GM12878 (cell line): ENCODE measurements around the gene HIRA. TPM values are rescaled to one million over a fixed set of nuclear protein-coding genes. Genes with fewer than 3 reads are reported as not detected.

Experiments
- BHLHE40 ChIP-seq, 2 experiments: fragments of 450-650 bp in 1 of 2; IDR thresholded peaks; 2 replicates each; pipeline ENCODE4 v1.6.1; 2011 to 2017; ENCODE audit warnings: low read depth in 2 of 2, borderline replicate concordance in 1 of 2, improper control_type of control experiment in 1 of 2, low read length in 1 of 2, mild to moderate bottlenecking in 1 of 2
- CBFB ChIP-seq: IDR thresholded peaks from 2 replicates; pipeline ENCODE4 v1.6.1; 2016; ENCODE audit warnings: antibody characterized with exemption, low read depth
- CHD1 ChIP-seq: IDR thresholded peaks from 2 replicates; pipeline ENCODE4 v1.6.1; 2012; ENCODE audit warnings: low read depth, low read length, improper control_type of control experiment
- EGR1 ChIP-seq, 2 experiments: IDR thresholded peaks; 1 replicate in 1 of 2; 2 replicates in 1 of 2; pipeline ENCODE4 v1.6.1; 2011 to 2012; ENCODE audit warnings: low read depth in 2 of 2, low read length in 2 of 2, borderline replicate concordance in 1 of 2, mild to moderate bottlenecking in 1 of 2, moderate library complexity in 1 of 2
- ESRRA ChIP-seq: IDR thresholded peaks from 2 replicates; pipeline ENCODE4 v1.6.1; 2012; ENCODE audit warnings: mild to moderate bottlenecking, low read length, improper control_type of control experiment
- HCFC1 ChIP-seq: fragments of 150-350 bp; IDR thresholded peaks from 2 replicates; pipeline ENCODE4 v1.6.1; 2014; ENCODE audit warnings: low read length
- IKZF1 ChIP-seq: fragments of 450-650 bp; conservative IDR thresholded peaks from 2 replicates; pipeline ENCODE4 v1.6.1; 2017; ENCODE audit warnings: antibody characterized with exemption, mild to moderate bottlenecking
- LARP7 ChIP-seq: fragments of 450-650 bp; IDR thresholded peaks from 2 replicates; pipeline ENCODE4 v1.6.1; 2017; ENCODE audit warnings: mild to moderate bottlenecking
- NFXL1 ChIP-seq: fragments of 450-650 bp; IDR thresholded peaks from 2 replicates; pipeline ENCODE4 v1.6.1; 2017; ENCODE audit warnings: antibody characterized with exemption, mild to moderate bottlenecking, borderline replicate concordance
- PAX5 ChIP-seq: IDR thresholded peaks from 2 replicates; pipeline ENCODE4 v1.6.1; 2011; ENCODE audit warnings: low read depth, low read length, borderline replicate concordance
- POLR2A ChIP-seq: IDR thresholded peaks from 2 replicates; pipeline ENCODE4 v1.6.1; 2011; ENCODE audit warnings: low read depth, mild to moderate bottlenecking, low read length
- POU2F2 ChIP-seq: IDR thresholded peaks from 3 replicates; pipeline ENCODE4 v1.6.1; 2011; ENCODE audit warnings: low read depth, mild to moderate bottlenecking, low read length, borderline replicate concordance
- RAD51 ChIP-seq: fragments of 450-650 bp; IDR thresholded peaks from 2 replicates; pipeline ENCODE4 v1.6.1; 2016; ENCODE audit warnings: moderate library complexity, mild to moderate bottlenecking, inconsistent platforms
- RELA ChIP-seq: fragments of 450-650 bp; IDR thresholded peaks from 2 replicates; pipeline ENCODE4 v1.8.0; 2014; ENCODE audit warnings: borderline replicate concordance; ENCODE audit not compliant: partially characterized antibody
- RFX5 ChIP-seq: IDR thresholded peaks from 2 replicates; pipeline ENCODE4 v1.6.1; 2011; ENCODE audit warnings: low read depth, low read length, improper control_type of control experiment
- SIN3A ChIP-seq: IDR thresholded peaks from 2 replicates; pipeline ENCODE4 v1.6.1; 2012; ENCODE audit warnings: low read depth, low read length, improper control_type of control experiment
- SIX5 ChIP-seq: IDR thresholded peaks from 2 replicates; pipeline ENCODE4 v1.6.1; 2011; ENCODE audit warnings: mild to moderate bottlenecking, low read depth, low read length, moderate library complexity; ENCODE audit not compliant: severe bottlenecking
- SPI1 ChIP-seq: IDR thresholded peaks from 2 replicates; pipeline ENCODE4 v1.6.1; 2011; ENCODE audit warnings: low read depth, mild to moderate bottlenecking, low read length, moderate library complexity, borderline replicate concordance; ENCODE audit not compliant: insufficient read depth
- TAF1 ChIP-seq: IDR thresholded peaks from 2 replicates; pipeline ENCODE4 v1.6.1; 2011; ENCODE audit warnings: mild to moderate bottlenecking, low read depth, low read length, borderline replicate concordance
- ZBED1 ChIP-seq: IDR thresholded peaks from 2 replicates; pipeline ENCODE4 v1.6.1; 2016; ENCODE audit warnings: borderline replicate concordance
- ZNF24 ChIP-seq: fragments of 450-650 bp; IDR thresholded peaks from 2 replicates; pipeline ENCODE4 v1.6.1; 2017; ENCODE audit warnings: antibody characterized with exemption, mild to moderate bottlenecking
- polyA plus RNA-seq, 11 experiments: library from polyadenylated mRNA; depleted of rRNA in 4 of 11; unstranded in 6 of 11; stranded (reverse) in 5 of 11; fragments of >200 nt; fragmentation: Nextera tagmentation in 4 of 11; fragmentation: Illumina TruSeq in 1 of 11; extraction: Ambion mirVana in 4 of 11; extraction: Trizol in 1 of 11; gene quantifications; 1 replicate in 1 of 11; 2 replicates in 10 of 11; pipeline versions ENCODE4 v1.2.1 to v1.2.3, GENCODE V29; 2011 to 2016; ENCODE audit warnings: inconsistent platforms in 2 of 11, missing spikeins in 2 of 11, low read depth in 1 of 11
- total RNA-seq, 4 experiments: library from RNA; depleted of rRNA in 3 of 4; stranded (reverse); fragments of >200 nt in 3 of 4; fragmentation: Illumina TruSeq in 1 of 4; extraction: Trizol in 1 of 4; gene quantifications; 2 replicates each; pipeline versions ENCODE4 v1.2.1 to v1.2.3, GENCODE V29; 2013 to 2021
- TF ChIP-seq, protein P1 (sequence below): fragments of 450-650 bp; IDR thresholded peaks from 2 replicates; pipeline ENCODE4 v1.6.1; 2017; ENCODE audit warnings: mild to moderate bottlenecking, moderate library complexity
- TF ChIP-seq, protein P2 (sequence below): IDR thresholded peaks from 2 replicates; pipeline ENCODE4 v1.6.1; 2012; ENCODE audit warnings: low read depth, low read length, improper control_type of control experiment
- TF ChIP-seq, protein P3 (sequence below): fragments of 450-650 bp; IDR thresholded peaks from 2 replicates; pipeline ENCODE4 v1.6.1; 2017; ENCODE audit warnings: low read depth, mild to moderate bottlenecking, moderate library complexity

HIRA gene
- total and polyA plus RNA-seq, 10 of the 15 experiments (the other 5 are each of a cell fraction or from before 2014, with no cell fraction given), result 0.34 to 32.7 (median 14.5) TPM

DNA sequence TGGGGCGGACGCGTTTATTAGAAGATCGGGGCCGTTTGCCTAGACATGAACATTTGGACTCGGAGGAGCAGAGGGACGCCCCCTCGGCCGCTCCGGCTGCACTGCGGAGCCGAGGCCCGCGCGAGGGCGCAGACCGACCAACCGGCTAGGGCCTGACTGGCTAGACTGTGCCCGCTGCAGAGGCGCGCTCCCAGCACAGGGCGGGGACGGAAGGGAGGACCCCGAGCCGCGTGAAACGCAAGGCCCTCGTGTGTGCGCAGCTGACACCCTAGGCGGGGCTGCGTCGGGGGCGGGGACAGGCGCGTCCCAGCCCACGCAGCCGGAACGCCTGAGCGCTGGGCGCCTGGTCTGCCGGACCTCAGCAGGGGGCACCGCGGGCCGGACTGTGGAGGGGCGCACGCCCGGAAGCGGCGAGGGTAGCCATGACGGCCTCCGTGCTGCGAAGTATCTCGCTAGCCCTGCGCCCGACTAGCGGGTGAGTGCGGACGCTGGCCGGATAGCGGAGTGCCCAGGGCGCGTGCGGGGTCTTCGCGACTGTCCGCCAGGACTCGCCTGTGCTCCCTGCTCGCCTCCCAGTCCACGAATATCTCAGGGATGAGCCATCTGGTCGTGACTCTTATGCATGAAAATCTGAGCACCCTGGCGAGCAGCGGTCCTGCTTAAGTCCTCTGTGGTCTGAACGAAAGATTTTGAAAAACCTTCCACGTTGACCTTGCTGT is 759 bp upstream of the HIRA start, which contains the start of gene MRPL40 (continued):
- TF ChIP-seq, protein P1, sequence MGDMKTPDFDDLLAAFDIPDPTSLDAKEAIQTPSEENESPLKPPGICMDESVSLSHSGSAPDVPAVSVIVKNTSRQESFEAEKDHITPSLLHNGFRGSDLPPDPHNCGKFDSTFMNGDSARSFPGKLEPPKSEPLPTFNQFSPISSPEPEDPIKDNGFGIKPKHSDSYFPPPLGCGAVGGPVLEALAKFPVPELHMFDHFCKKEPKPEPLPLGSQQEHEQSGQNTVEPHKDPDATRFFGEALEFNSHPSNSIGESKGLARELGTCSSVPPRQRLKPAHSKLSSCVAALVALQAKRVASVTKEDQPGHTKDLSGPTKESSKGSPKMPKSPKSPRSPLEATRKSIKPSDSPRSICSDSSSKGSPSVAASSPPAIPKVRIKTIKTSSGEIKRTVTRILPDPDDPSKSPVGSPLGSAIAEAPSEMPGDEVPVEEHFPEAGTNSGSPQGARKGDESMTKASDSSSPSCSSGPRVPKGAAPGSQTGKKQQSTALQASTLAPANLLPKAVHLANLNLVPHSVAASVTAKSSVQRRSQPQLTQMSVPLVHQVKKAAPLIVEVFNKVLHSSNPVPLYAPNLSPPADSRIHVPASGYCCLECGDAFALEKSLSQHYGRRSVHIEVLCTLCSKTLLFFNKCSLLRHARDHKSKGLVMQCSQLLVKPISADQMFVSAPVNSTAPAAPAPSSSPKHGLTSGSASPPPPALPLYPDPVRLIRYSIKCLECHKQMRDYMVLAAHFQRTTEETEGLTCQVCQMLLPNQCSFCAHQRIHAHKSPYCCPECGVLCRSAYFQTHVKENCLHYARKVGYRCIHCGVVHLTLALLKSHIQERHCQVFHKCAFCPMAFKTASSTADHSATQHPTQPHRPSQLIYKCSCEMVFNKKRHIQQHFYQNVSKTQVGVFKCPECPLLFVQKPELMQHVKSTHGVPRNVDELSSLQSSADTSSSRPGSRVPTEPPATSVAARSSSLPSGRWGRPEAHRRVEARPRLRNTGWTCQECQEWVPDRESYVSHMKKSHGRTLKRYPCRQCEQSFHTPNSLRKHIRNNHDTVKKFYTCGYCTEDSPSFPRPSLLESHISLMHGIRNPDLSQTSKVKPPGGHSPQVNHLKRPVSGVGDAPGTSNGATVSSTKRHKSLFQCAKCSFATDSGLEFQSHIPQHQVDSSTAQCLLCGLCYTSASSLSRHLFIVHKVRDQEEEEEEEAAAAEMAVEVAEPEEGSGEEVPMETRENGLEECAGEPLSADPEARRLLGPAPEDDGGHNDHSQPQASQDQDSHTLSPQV, result no peak
- peak; percentile 90 for TF ChIP-seq IKZF1
- TF ChIP-seq LARP7, result peak; percentile 99
- peak; percentile 73 for TF ChIP-seq PAX5
- peak; percentile 66; the same call in 1 of the 2 replicates for TF ChIP-seq RFX5
- TF ChIP-seq EGR1 (IDR thresholded peaks at IDR 0.05; ENCODE audit: borderline replicate concordance in 1 of 2, low read depth in 2 of 2, low read length in 2 of 2), result peak; percentile 95 to 98
- TF ChIP-seq SIN3A, result peak; percentile 97
- peak; percentile 77; the same call in 1 of the 2 replicates for TF ChIP-seq TAF1
- TF ChIP-seq, protein P2, sequence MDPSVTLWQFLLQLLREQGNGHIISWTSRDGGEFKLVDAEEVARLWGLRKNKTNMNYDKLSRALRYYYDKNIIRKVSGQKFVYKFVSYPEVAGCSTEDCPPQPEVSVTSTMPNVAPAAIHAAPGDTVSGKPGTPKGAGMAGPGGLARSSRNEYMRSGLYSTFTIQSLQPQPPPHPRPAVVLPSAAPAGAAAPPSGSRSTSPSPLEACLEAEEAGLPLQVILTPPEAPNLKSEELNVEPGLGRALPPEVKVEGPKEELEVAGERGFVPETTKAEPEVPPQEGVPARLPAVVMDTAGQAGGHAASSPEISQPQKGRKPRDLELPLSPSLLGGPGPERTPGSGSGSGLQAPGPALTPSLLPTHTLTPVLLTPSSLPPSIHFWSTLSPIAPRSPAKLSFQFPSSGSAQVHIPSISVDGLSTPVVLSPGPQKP, result peak; percentile 89
- TF ChIP-seq SIX5, result peak; percentile 70
- peak; percentile 73; the same call in 1 of the 2 replicates for TF ChIP-seq ZBED1
- no peak for TF ChIP-seq SPI1
- no peak for TF ChIP-seq NFXL1
- TF ChIP-seq HCFC1, result peak; percentile 93
- TF ChIP-seq ZNF24, result peak; percentile 88
- peak; percentile 93 for TF ChIP-seq POLR2A
- peak; percentile 81 to 90 for TF ChIP-seq BHLHE40 (IDR thresholded peaks at IDR 0.05; ENCODE audit: borderline replicate concordance in 1 of 2, low read depth in 2 of 2, low read length in 1 of 2)
- TF ChIP-seq RAD51, result no peak
- TF ChIP-seq CBFB, result no peak
- no peak for TF ChIP-seq CHD1
- peak; percentile 89 for TF ChIP-seq RELA
- TF ChIP-seq, protein P3, sequence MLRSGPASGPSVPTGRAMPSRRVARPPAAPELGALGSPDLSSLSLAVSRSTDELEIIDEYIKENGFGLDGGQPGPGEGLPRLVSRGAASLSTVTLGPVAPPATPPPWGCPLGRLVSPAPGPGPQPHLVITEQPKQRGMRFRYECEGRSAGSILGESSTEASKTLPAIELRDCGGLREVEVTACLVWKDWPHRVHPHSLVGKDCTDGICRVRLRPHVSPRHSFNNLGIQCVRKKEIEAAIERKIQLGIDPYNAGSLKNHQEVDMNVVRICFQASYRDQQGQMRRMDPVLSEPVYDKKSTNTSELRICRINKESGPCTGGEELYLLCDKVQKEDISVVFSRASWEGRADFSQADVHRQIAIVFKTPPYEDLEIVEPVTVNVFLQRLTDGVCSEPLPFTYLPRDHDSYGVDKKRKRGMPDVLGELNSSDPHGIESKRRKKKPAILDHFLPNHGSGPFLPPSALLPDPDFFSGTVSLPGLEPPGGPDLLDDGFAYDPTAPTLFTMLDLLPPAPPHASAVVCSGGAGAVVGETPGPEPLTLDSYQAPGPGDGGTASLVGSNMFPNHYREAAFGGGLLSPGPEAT, result peak; percentile 73; the same call in 1 of the 2 replicates
- peak; percentile 90 for TF ChIP-seq POU2F2
- peak; percentile 91 for TF ChIP-seq ESRRA
